Astrocyte of the hippocampus (primary cell): ENCODE data around the gene EGLN3.
"Not testable (repeated sequence)": the region's sequence is repeated elsewhere in the genome, so short reads cannot be mapped to it uniquely, and the experiment has no call there.

Experiments used
- DNase-seq: peaks from one replicate; pipeline ENCODE4 v3.0.0; 2011; ENCODE audit warnings: low read depth, low spot score

EGLN3 gene

DNA sequence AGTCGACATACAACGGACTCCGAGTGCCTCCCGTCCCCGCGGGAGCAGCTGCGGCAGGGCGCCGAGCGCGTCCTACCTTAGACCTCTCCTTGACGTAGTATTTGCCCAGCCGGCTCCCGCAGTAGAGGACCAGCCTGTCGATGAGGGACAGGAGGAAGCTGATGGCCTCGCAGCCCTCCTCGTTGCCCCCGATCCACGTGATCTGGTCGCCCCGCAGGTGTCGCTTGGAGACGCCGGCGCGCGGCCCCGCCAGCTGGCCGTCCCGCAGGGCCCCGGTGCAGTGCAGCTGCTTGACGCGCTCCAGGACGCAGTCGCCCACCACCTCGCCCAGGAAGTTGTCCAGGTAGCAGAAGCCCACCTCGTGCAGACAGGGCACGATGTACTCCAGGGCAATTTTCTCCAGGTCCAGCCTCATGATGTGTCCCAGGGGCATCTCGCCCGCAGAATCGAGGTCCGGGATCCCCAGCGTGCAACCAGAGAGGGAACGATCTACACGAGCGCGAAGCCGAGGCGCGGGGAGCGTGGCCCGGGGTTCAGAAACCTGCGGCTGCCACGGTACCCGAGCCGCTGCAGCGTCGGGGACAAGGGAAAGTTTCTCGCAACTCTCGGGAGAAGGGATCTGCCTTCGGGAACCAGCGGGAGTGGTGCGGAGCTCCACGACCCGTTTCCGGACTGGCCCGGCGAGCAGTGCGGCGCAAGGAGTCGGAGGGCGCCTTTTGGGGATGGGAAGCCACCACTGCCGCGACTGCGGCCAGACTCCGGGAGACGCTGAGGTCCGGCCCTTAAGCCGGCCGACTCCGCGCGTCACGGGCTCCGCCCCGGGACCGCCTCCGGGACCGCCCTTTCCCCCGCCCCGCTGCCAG lies at the start of gene EGLN3:
Gene EGLN3 (minus strand): TSS at position 755 of the 863 bp plus-strand sequence. CDS start 322 bp downstream, at position 433.
- DNase-seq, result peak; percentile 95

- DNase-seq, result no peak
These were observed 49.5 kb upstream of the EGLN3 start for GRCh38 chr14:34000396-34000795.

GRCh38 chr14:33999771-34000291 lies 49.0 kb upstream of the EGLN3 start:
- no peak for DNase-seq

DNA sequence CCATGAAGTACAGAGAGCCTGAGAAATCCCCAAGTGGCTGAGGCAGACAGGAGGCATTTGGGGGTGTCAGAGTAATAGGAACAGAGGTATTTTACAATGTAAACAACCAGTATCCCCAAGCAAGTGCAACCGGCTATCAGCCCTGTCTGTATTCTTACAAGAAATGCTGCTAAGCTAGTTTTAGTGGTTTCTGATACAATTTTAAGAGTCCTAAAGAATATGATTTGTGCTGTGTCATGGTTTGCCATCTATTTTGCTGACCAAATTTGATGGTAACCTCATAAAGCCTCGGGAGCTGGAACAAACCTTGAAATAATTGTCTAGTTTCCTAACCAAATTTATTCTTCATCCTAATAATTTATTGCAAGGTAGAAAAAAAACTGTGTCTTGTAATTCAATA lies 46.7 kb upstream of the EGLN3 start:
- DNase-seq, result no peak

GRCh38 chr14:33996462-33996861 lies 45.6 kb upstream of the EGLN3 start:
- DNase-seq, result no peak

GRCh38 chr14:33993246-33993645 lies 42.4 kb upstream of the EGLN3 start:
- DNase-seq, result no peak

DNA sequence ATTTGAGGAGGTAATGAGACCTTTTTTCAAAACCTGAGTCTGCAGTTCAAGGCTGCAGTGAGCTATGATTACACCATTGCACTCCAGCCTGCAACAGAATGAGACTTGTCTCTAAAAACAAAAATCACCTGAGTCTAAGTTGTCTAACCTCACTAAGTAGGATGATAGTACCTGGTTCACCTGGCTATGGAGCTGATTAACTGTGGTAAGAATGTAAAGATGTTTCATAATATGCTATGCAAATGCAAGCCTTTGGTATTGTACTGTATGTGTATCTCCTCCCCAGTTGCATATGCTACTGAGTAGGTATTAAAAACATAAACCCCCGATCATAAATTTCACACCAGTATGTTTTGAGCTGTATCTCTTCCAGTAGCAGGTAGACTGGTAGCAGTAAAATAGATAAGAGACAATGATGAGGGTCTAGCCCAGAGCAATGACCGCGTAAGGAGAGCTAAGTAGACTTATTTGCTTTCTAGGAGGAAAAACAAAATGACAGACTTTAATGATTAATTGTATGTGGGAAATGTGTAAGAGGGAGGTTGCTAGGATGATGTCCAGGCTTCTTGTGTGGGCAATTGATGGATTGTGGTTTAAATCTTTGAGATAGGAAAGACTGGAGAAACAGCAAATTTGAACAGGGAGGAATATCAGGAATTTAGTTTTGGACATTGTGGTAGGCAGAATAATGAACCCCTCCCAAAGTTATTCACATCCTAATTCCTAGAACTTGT lies 41.6 kb upstream of the EGLN3 start:
- peak; percentile 15 for DNase-seq

GRCh38 chr14:33990790-33991189 lies 39.9 kb upstream of the EGLN3 start:
- no peak for DNase-seq

- DNase-seq, result no peak
These were observed 36.7 kb upstream of the EGLN3 start for GRCh38 chr14:33987565-33988080.

DNA sequence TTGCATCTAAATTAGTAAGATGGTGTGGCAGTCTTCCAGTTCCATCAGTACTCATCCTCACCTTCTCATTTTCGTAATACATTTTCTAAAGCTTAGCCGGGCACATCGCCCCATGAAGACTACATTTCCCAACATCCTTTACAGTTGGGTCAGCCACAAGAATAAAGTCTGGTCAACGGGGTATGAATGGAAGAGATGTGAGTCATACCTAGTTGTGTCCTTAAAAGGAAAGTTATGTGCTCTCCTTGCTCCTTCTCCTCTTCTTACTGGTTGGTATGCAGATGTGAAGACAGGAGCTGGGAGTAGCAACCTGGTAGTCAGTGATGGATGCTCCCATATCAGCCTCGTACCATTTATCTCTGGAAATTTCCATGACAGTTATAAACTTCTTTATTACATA lies 35.9 kb upstream of the EGLN3 start:
- peak; percentile 91 for DNase-seq

- no peak for DNase-seq
These were observed 34.4 kb upstream of the EGLN3 start for GRCh38 chr14:33985242-33985641.

GRCh38 chr14:33979613-33980276 lies 28.9 kb upstream of the EGLN3 start:
- no peak for DNase-seq

DNA sequence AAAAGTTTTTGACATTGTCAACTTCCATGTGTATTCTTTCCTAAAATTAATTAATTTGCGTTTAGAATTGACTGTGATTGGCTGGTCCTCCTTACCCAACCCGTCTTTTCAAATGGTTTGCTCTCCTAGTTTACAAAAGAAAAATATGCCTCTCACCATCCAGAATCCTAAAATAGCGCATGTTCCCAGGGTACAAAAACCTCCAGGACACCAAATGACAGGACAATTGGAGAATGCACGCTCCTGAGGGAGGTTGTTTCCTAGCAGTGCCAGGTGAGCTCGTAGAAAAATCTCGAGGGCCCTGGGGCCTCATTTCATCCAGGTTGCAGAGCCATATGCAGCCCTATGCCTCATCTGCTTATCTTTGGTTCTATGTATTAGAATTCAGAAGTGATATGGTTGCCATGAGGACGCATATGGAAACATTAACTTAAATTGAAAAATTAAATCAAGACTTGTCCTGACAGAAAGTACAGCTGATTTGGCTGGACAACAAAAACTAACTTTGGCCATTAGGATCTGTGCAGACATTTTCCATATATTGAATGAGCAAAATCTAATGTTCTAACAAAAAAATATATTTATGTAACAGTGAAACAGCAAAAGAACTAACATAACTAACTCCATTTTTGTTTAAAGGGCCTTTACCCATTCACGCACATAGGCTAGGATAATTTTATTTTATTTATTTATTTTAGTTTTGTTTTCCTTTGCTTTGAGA lies 28.2 kb upstream of the EGLN3 start:
- DNase-seq, result no peak

- no peak for DNase-seq
These were observed 21.8 kb upstream of the EGLN3 start for GRCh38 chr14:33972583-33973081.

- DNase-seq, result not testable (repeated sequence)
These were observed 19.0 kb upstream of the EGLN3 start for GRCh38 chr14:33969846-33970245.

- DNase-seq, result no peak
These were observed 17.8 kb upstream of the EGLN3 start for GRCh38 chr14:33968722-33969121.

DNA sequence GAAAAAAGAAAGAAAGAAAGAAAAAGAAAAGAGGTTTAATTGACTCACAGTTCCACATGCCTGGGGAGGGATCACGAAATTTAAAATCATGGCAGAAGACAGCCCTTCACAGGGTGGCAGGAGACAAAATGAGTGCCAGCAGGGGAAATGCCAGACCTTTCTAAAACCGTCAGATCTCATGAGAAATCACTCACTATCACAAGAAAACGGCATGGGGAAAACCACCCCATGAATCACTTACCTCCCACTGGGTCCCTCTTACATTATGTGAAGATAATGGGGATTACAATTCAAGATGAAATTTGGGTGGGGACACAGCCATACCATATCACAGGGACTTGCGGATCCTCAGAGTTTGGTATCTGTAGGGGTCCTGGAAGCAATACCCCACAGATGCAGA lies 16.3 kb upstream of the EGLN3 start:
- no peak for DNase-seq

DNA sequence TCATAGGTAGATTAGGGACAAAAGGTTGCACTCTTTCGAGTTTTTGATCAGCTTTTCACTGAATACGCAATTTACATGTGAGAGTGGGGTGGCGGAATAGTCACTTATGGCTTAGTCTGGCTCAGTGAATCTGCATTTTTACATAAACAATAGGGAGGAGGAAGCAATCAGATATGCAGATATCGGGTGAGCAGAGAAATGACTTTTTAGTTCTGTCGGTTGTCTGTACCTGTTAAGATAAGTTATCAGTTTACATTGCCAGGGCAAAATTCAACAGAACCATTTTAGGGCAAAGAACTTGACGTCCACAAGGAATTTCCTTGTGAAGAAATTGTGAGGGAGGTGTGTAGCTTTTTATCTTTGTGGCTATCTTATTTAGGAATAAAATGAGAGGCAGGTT lies 15.4 kb upstream of the EGLN3 start:
- DNase-seq, result no peak

DNA sequence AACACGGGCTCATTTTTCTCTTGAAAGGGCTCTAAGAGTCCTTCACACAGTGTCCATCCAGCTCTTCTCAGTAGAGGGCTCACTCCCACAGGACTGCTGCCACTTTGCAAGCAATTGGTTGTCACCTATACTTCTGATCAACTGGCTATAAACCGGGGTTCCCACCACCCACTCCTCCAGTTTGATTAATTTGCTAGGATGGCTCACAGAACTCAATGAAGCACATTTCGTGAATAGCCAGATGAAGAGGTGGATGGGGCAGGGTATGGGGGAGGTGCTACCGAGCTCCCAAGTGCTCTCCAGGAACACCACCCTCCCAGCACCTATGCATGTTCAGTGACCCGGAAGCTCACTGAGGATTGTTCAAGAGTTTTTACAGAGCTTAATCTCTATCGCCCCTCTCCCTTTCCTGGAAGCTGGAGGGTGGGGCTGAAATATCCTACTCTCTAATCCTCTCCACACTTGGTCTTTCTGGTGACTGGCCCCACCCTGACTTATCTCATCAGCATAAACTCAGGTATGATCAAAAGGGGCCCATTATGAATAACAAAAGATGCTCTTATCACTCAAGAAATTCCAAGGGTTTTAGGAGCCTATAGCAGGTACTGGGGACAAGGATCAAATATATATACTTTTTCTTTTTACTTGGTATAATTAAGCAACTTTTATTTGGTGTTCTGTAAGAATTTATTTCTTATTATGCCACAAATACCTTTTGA lies 13.9 kb upstream of the EGLN3 start:
- DNase-seq, result no peak

DNA sequence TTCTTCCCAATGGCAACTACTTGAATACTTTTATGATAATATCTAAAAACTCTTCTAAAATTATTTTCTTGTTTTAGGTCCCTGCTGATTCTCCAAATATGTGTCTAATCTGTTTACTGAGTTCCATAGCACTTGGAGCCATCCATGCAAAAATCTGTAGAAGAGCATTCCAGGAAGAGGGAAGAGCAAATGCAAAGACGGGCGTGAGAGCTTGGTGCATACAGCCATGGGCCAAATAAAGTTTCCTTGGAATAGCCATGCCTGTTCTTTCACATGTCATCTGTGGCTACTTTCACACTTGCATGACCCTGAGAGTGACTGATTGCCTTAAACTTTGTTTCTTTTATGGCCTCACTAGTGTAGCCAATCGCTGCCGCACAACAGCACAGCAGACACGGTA lies 13.0 kb upstream of the EGLN3 start:
- DNase-seq, result no peak
